Right cardiac atrium (tissue), 5 donors: Measurements from ENCODE around the gene SHISA2. TPM values are rescaled to one million over a fixed set of nuclear protein-coding genes. Genes with fewer than 3 reads are reported as not detected.

Experiments used
- ATAC-seq, 2 donors: fragments of 200-7000 bp; cut with Tn5 transposase; one replicate each; pipeline versions ENCODE4 v1.8.0 to v1.9.1; 2020; ENCODE audit warnings: moderate library complexity in 2 of 2, mild to moderate bottlenecking in 1 of 2
- DNase-seq, 3 donors: peaks; one replicate each; pipeline ENCODE4 v3.0.0-alpha.2; 2020
- H3K27ac ChIP-seq: one replicate; pipeline ENCODE4 v1.5.1; 2013; ENCODE audit warnings: mild to moderate bottlenecking, low read length, control low read depth, moderate library complexity
- H3K27me3 ChIP-seq: one replicate; pipeline ENCODE4 v1.6.1; 2013; ENCODE audit not compliant: control insufficient read depth, insufficient read depth
- H3K4me1 ChIP-seq: one replicate; pipeline ENCODE4 v1.6.1; 2013; ENCODE audit warnings: low read length; ENCODE audit not compliant: control insufficient read depth, insufficient read depth
- H3K4me3 ChIP-seq: one replicate; pipeline ENCODE4 v1.5.1; 2013; ENCODE audit warnings: low read length, control low read depth
- H3K9me3 ChIP-seq: one replicate; pipeline ENCODE4 v1.6.1; 2013; ENCODE audit warnings: low read length; ENCODE audit not compliant: control insufficient read depth
- WGBS: extraction: QIAGEN DNeasy Blood & Tissue Kit; methylation state at CpG from one replicate; pipeline ENCODE4 v1.1.7; 2013; 5-methylcytosine and 5-hydroxymethylcytosine counted together
- intact Hi-C, 4 donors: fragments of 100-400 bp; cut with DNase I; formaldehyde crosslinking; loops; one replicate each; pipeline versions ENCODE4 v1.11.0 to v1.14.0; 2022 to 2023
- polyA plus RNA-seq: library from polyadenylated mRNA; stranded (reverse); fragments of 200-250 nt; gene quantifications from one replicate; pipeline ENCODE4 v1.2.3, GENCODE V29; 2013
- total RNA-seq, 4 donors: library from RNA; stranded (reverse); fragmentation: NEBNext Ultra II Directional; extraction: Animal tissue kit (Norgen Biotek cat#: 25700); gene quantifications; one replicate each; pipeline ENCODE4 v1.2.1, GENCODE V29; 2021
- donor health status: healthy with polysubstance abuse.
- donor health status: DM: no; HTN: yes; CAD: no.
- donor health status: DM: no; HTN: no; CAD: no.
- donor health status: DM: no; HTN: yes; CAD: no; lungs with severe emphysema.
- donor health status: DM: yes; HTN: yes; CAD: no.

SHISA2 gene
- total and polyA plus RNA-seq, 5 donors = 0.07 to 0.34 (median 0.17) TPM; not detected in 1

DNA sequence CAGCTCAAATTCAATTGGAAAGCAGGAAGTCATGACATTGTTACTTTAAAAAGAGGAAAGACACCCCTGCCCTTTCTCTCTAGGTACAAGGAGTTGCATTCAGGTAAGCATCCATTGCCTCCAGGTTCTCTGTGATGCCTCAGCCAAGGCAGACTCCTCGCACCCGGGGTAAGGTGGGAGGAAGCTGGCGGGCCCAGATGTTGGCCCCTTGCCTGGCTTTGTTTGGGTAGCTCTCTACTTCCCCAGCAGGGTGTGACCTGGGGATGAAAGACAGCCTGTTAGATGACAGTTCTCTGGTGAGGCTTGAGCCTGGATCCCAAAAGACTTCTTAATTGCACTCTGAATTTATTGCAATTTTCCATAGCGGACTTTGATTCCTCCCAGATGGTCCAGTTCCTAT, 25.6 kb downstream of the SHISA2 start:
- H3K4me3 ChIP-seq = no peak overlapping the region
- H3K27ac ChIP-seq = no peak overlapping the region
- DNase-seq (no peak), ATAC-seq (no peak)
- H3K27me3 ChIP-seq = no peaks in the 10 kb centered on the region
- H3K9me3 ChIP-seq = no peaks in the 10 kb centered on the region
- intact Hi-C loops = no loop called here
- H3K4me1 ChIP-seq = peaks cover 3% of the 10 kb centered on the region
- 73% methylated on average over 4 of the region's 4 CpGs for WGBS

DNA sequence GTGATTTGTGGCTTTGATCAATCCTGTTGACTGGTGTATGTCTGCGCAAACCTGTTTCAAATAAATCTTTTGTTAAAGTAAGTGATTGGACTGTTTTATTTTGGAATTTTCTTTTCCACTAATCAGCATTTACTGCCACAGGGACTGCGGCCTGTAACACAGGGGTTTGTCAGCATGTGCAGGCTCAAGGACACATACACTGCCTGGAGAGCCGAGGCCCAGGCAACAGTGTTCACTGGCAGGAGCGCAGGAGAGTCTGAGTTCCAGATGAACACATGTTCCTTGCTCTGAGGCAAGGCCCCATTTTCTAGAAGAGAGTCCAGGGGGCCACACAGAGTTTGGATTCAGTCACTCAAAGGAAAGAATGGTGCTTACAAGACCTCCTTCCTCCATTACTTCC, 26.0 kb downstream of the SHISA2 start:
- Histone ChIP-seq H3K27ac (no peak overlapping the region), H3K4me1 (peaks cover 3% of the 10 kb centered on the region), H3K9me3 (no peaks in the 10 kb centered on the region), H3K27me3 (no peaks in the 10 kb centered on the region), H3K4me3 (no peak overlapping the region)
- no peak for ATAC-seq
- WGBS = 82% methylated on average over 4 of the region's 4 CpGs
- DNase-seq = peak in 1 of 3 donors; percentile 48
- intact Hi-C loops = no loop called here

DNA sequence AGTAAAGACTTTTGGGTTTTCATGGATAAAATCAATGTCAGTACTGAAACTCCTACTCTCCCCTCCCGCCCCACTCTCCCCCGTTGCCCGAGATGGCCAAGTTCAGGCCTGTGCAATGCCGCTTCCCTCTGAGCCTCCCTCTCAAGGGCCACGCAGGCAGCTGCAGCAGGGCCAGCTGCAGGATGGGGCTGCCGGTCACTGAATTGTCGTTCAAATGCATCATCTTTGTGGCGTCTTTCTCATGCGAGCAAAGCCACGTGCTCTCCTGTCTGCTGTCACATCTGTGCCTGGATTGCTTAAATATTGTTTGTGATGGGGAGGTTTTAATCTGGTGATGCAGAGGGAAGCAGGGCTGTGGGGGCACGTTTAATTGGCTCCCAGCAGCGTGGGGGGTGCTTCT, 26.6 kb downstream of the SHISA2 start:
- Histone ChIP-seq H3K4me1 (peaks cover 3% of the 10 kb centered on the region), H3K9me3 (no peaks in the 10 kb centered on the region), H3K27me3 (no peaks in the 10 kb centered on the region), H3K4me3 (no peak overlapping the region), H3K27ac (no peak overlapping the region)
- intact Hi-C loops = no loop called here
- WGBS = 67% methylated on average over 12 of the region's 12 CpGs
- ATAC-seq (peak in 1 of 2 donors; percentile 24), DNase-seq (no peak)

DNA sequence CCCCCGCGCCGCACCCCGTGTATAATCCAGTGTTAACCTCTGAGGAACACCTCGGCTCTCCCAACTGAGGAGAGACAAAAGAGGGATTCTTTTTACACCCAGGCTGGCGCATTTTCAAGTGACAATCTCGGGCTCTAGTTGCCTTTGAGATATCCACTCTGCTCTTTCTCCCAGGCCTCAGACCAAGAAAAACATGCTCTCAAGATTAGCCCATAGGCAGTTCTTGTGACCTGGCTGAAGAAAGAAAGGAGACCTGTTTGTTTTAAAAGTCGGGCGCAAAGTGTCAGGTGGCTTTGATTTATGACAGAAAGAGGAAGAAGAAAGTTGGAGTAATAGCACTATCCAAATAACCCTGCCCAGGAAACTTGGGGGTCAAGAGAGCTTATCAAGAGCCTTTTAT, 27.3 kb downstream of the SHISA2 start:
- Histone ChIP-seq H3K4me1 (peaks cover 3% of the 10 kb centered on the region), H3K9me3 (no peaks in the 10 kb centered on the region), H3K4me3 (no peak overlapping the region), H3K27ac (no peak overlapping the region), H3K27me3 (no peaks in the 10 kb centered on the region)
- intact Hi-C loops = no loop called here
- ATAC-seq = peak; percentile 47 to 73
- peak in 2 of 3 donors; percentile 35 to 65 for DNase-seq
- 29% methylated on average over 9 of the region's 9 CpGs for WGBS

DNA sequence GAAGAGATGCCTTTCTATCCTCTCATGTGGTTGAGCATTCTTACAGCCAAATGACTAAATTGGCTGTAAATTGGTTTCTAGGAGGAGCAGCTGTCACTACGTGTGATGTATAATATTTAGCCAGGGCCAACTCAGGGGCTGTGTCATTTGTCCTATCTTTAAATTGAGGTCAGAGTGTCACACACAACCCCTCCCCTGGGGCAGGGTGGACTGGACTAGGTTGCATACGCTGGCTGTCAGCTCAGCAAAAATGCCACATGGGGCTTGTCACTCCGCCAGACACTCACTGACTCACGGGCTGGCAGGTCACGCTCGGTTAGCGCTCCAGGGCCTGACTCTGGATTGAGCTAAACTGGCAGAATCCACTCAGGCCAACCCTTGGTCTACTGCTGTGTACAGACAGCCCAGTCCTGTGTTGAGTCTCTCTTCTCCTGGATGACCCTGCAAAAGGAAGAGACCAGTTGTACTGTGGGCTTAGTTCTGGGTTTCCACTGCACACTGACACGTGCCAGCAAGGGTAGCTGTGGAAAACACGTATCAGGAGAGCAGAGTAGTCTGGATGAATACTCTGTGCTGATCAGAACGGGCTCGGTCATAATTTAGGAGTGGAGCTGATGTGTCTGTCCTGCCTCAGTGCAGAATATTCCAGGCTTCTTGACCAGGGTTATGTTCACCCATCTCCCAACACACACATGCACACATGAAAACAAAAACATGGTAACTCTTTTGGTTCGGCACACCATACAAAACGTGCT, 29.1 kb downstream of the SHISA2 start:
- DNase-seq (peak; percentile 85 to 92 (median 87)), ATAC-seq (peak; percentile 85 to 91)
- H3K4me3 ChIP-seq = no peak overlapping the region
- peak overlapping the region; percentile 45 for H3K27ac ChIP-seq
- 41% methylated on average over 13 of the region's 13 CpGs for WGBS
- intact Hi-C loops = no loop called here
- H3K27me3 ChIP-seq = no peaks in the 10 kb centered on the region
- peaks cover 5% of the 10 kb centered on the region for H3K4me1 ChIP-seq
- H3K9me3 ChIP-seq = no peaks in the 10 kb centered on the region

DNA sequence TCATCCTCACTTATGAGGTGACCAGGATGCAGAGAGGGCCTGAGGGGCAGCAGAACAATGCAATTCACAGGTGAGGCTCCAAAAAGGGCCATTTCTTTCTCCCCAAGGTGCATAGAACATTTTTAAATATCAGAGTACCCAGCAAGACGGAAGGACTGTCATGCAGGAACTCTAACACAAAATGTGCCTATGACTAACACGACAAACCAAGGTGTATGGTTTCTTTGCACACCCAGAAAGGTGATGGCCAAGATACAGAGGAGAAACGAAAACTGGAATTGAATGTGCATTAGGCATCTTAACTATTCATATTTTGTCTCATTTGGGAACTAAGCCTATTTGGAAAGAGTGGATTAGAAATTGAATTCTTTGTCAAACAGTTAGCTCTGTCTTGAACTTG, 29.9 kb downstream of the SHISA2 start:
- Histone ChIP-seq H3K27ac (no peak overlapping the region), H3K4me1 (peaks cover 5% of the 10 kb centered on the region)
- intact Hi-C loops = no loop called here

DNA sequence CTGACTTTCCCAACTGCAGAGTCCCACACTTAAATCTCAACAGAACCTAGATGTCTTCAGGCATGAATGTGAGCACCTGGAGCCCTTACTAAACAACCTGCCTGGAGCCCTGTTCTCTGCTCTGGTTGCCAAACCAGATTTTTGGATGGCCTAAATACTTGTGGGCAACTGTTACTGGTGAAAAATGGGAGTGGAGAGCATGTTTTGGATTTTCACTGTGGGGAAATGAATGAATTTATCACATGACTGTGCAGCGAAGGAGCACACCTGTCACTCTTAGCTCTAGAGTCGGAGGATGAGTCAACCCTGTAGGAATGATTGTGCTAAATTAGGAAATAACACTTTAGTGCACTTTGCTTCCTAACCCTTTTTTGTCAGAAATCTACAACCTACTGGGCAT, 30.3 kb downstream of the SHISA2 start:
- Histone ChIP-seq H3K27me3 (no peaks in the 10 kb centered on the region), H3K4me1 (peaks cover 5% of the 10 kb centered on the region), H3K27ac (no peak overlapping the region), H3K4me3 (no peak overlapping the region), H3K9me3 (no peaks in the 10 kb centered on the region)
- ATAC-seq (no peak), DNase-seq (no peak)
- WGBS = 64% methylated on average over 2 of the region's 2 CpGs
- intact Hi-C loops = no loop called here

More for the DNA sequence above, 29.9 kb downstream of the SHISA2 start:
- WGBS = 85% methylated on average over 3 of the region's 3 CpGs
- DNase-seq (no peak), ATAC-seq (no peak)
- Histone ChIP-seq H3K4me3 (no peak overlapping the region), H3K9me3 (no peaks in the 10 kb centered on the region), H3K27me3 (no peaks in the 10 kb centered on the region)

DNA sequence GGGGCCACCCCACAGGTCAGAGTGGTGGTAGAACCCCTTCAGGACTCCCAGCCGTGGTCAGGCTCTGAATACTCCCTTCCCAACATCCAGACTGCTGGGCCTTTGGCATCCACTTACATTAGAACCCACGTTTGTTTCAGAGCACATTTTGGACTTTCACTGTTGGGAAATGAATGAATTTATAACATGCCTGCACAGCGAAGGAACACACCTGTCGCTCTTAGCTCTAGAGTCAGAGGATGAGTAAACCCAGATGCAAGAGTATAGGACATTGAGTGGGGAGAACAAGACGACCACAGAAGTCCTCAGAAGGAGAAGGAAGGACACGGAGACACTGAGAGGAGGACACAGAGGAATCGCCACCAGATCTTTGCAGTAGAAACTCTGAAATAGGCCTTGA, 30.9 kb downstream of the SHISA2 start:
- ATAC-seq (no peak), DNase-seq (no peak)
- H3K27me3 ChIP-seq = no peaks in the 10 kb centered on the region
- H3K4me1 ChIP-seq = peaks cover 5% of the 10 kb centered on the region
- no peak overlapping the region for H3K27ac ChIP-seq
- no peaks in the 10 kb centered on the region for H3K9me3 ChIP-seq
- 90% methylated on average over 7 of the region's 7 CpGs for WGBS
- H3K4me3 ChIP-seq = no peak overlapping the region
- intact Hi-C loops = no loop called here

DNA sequence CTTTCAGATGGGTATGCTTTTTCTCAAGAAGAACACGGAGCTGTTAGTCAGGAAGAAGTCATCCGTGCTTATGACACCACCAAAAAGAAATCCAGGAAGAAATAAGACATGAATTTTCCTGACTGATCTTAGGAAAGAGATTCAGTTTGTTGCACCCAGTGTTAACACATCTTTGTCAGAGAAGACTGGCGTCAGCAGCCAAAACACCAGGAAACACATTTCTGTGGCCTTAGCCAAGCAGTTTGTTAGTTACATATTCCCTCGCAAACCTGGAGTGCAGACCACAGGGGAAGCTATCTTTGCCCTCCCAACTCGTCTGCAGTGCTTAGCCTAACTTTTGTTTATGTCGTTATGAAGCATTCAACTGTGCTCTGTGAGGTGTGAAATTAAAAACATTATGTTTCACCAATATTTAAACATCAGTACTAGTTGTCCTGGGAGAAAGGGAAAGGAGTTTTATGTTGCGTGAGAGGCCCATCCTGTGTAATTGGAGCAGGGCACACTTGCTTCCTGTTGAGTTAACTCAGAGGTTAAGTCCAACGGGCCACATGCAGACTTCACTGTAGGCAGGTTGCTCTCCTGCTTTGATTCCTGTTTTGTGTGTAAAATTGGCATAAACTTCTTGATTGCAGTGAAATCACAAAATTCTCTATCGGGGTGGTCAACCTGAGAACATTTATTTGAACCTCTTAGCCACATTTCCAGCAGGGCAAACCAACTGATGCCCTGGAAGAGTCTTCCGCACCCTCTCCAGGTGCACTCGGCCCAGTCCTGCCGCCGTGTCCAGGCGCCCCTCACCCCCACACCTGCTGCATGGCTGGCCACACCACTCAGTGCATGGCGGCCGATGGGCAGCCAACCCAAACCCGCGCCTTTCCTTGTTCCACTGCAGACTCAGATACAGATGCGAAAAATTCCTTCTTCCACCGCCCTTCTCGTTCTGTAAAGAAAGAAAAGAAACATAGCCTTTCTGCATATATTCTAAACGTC, 31.6 kb downstream of the SHISA2 start:
- Histone ChIP-seq H3K27ac (no peak overlapping the region), H3K27me3 (no peaks in the 10 kb centered on the region), H3K4me3 (no peak overlapping the region), H3K9me3 (no peaks in the 10 kb centered on the region), H3K4me1 (peaks cover 9% of the 10 kb centered on the region)
- ATAC-seq (no peak), DNase-seq (no peak)
- intact Hi-C loops = no loop called here
- WGBS = 79% methylated on average over 22 of the region's 22 CpGs

DNA sequence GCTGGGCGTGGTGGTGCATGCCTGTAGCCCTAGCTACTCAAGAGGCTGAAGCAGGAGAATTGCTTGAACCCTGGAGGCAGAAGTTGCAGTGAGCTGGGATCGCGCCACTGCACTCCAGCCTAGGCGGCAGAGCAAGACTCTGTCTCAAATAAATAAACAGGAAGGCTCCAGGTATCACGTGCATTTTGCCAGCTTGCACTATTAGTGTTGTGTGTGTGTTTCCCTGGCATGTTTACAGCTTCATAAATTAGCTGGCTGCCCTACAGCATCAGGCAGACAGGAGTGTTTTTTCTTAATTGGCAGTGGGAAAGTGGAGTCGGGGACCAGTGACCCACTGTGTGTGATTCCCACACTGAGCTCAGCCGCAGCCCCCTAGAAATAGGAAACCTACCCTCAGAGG, 32.6 kb downstream of the SHISA2 start:
- Histone ChIP-seq H3K9me3 (no peaks in the 10 kb centered on the region), H3K27me3 (no peaks in the 10 kb centered on the region), H3K27ac (no peak overlapping the region), H3K4me3 (no peak overlapping the region), H3K4me1 (peaks cover 9% of the 10 kb centered on the region)
- intact Hi-C loops = no loop called here
- 89% methylated on average over 7 of the region's 7 CpGs for WGBS
- DNase-seq (no peak), ATAC-seq (no peak)
